Measurements from ENCODE around the gene FAM3C. TPM values are rescaled to one million over a fixed set of nuclear protein-coding genes. Genes with fewer than 3 reads are reported as not detected.

Gene FAM3C
- total and polyA plus RNA-seq, 10 of the 15 experiments (the other 5 are each of a cell fraction or from before 2014, with no cell fraction given): 11.0 to 110 (median 27.8) TPM

DNA sequence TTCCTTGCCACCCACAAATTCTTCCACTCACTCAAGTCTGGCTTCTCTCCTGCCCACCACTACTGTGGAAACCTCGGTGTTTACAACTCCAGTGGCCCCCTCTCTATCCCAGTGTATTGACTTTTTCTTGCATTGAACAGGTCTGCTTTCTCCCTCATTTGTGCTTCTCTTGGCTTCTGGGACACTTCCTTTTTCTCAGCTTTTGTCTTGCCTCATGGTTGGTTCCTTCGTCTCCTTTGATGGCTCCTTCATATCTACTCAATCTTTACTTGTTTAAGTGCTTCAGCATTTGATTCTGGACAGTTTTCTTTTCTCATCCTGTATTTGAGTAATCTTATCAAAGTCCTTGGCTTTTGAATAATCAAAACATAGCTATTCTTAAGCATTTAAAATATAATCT, 35.9 kb upstream of the FAM3C start (continued):
- TF ChIP-seq, protein P1, sequence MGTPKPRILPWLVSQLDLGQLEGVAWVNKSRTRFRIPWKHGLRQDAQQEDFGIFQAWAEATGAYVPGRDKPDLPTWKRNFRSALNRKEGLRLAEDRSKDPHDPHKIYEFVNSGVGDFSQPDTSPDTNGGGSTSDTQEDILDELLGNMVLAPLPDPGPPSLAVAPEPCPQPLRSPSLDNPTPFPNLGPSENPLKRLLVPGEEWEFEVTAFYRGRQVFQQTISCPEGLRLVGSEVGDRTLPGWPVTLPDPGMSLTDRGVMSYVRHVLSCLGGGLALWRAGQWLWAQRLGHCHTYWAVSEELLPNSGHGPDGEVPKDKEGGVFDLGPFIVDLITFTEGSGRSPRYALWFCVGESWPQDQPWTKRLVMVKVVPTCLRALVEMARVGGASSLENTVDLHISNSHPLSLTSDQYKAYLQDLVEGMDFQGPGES (IDR thresholded peaks at IDR 0.05): no peak
- TF ChIP-seq ZBTB40 (IDR thresholded peaks at IDR 0.05; ENCODE audit: borderline replicate concordance) (no peak), CHD4 (IDR thresholded peaks at IDR 0.05) (no peak)

GRCh38 chr7:121431389-121431995, 35.4 kb upstream of the FAM3C start:
- ATAC-seq: no peak
- ChIA-PET RAD21 (ENCODE audit: unreplicated experiment) (interaction anchor here (0.7 to 1.6 kb wide), 5 partner anchors 10 to 107 kb away, joined by 3 to 8 read pairs (median 3); partner anchors contain the start of gene FAM3C), CTCF (interaction anchor here (0.7 to 1.7 kb wide), 4 partner anchors 11 to 349 kb away, joined by 3 to 5 read pairs (median 4); no protein-coding TSS in a partner anchor), SMC1A (ENCODE audit: uncharacterized antibody, unreplicated experiment) (interaction anchor here (1.1 to 1.8 kb wide), 8 partner anchors 8 to 108 kb away, joined by 3 to 7 read pairs (median 4); no protein-coding TSS in a partner anchor), POLR2A (interaction anchor here (0.7 to 1.2 kb wide), 3 partner anchors 35 to 488 kb away, joined by 3 to 4 read pairs (median 3); partner anchors contain the start of gene FAM3C)
- TF ChIP-seq ATF7 (IDR thresholded peaks at IDR 0.05; ENCODE audit: low read depth) (peak; percentile 57), NR2C2 (IDR thresholded peaks at IDR 0.05; ENCODE audit: borderline replicate concordance, control insufficient read depth, insufficient read length, low read depth) (no peak)
- no peak overlapping the region for H3K27ac ChIP-seq (ENCODE audit: control insufficient read depth, insufficient read depth)
- no peak for FAIRE-seq
- no peak overlapping the region for H3K4me2 ChIP-seq (ENCODE audit: control insufficient read depth, insufficient read depth)
- no peaks in the 10 kb centered on the region for H3K27me3 ChIP-seq (replicated peaks in 1 of 2; ENCODE audit: control insufficient read depth in 2 of 2, insufficient read depth in 2 of 2, low read length in 1 of 2)
- no peaks in the 10 kb centered on the region for H4K20me1 ChIP-seq (ENCODE audit: control insufficient read depth, insufficient read depth)
- no peak for DNase-seq (ENCODE audit: low read depth, low spot score)
- intact Hi-C loops (cut with micrococcal nuclease; ENCODE audit: unreplicated experiment): no loop called here
- BruUV-seq (replicated peaks): no TSS peak
- no peak overlapping the region for H3K9ac ChIP-seq (ENCODE audit: control insufficient read depth, insufficient read depth, low read length)
- H3K79me2 ChIP-seq (ENCODE audit: control insufficient read depth, insufficient read depth, low read length): no peaks in the 10 kb centered on the region
- WGBS (ENCODE audit: insufficient coverage, insufficient replicate concordance, low lambda C conversion rate, missing lambda C conversion rate): 98% methylated on average over 2 of the region's 2 CpGs
- in situ Hi-C loops (cut with MboI): no loop called here
- peaks cover 21% of the 10 kb centered on the region for H3K4me1 ChIP-seq (ENCODE audit: control insufficient read depth, insufficient read depth, low read length)
- H3K36me3 ChIP-seq (ENCODE audit: control insufficient read depth in 2 of 2, insufficient read depth in 2 of 2, low read length in 1 of 2): no peaks in the 10 kb centered on the region
- no peak overlapping the region for H2AFZ ChIP-seq (ENCODE audit: control insufficient read depth, low read depth, low read length)
- H3K9me3 ChIP-seq (replicated peaks; ENCODE audit: control insufficient read depth, insufficient read depth, low read length): no peaks in the 10 kb centered on the region
- H3K4me3 ChIP-seq: no peak overlapping the region

All from GM12878 (cell line).